ENCODE measurements around the gene PCDHA9.
"Not testable (repeated sequence)": the region's sequence is repeated elsewhere in the genome, so short reads cannot be mapped to it uniquely, and the experiment has no call there.

The PCDHA9 gene

GRCh38 chr5:140833993-140834392, 14.2 kb upstream of the PCDHA9 start, which contains the start of gene PCDHA7:
PCDHA7 (plus strand) TSS chr5:140834269; CDS start chr5:140834384, 115 bp downstream.
- DNase-seq (ENCODE audit: low spot score), result no peak
- in situ Hi-C loops (cut with MboI; ENCODE audit: low pct_unique_long_range_greater_than_20kb, low sequenced_read_pairs, unreplicated experiment), result no loop called here

GRCh38 chr5:140834439-140835008, 13.7 kb upstream of the PCDHA9 start:
- in situ Hi-C loops (cut with MboI; ENCODE audit: low pct_unique_long_range_greater_than_20kb, low sequenced_read_pairs, unreplicated experiment); DNase-seq (ENCODE audit: low spot score): not testable (repeated sequence)

More at GRCh38 chr5:140833993-140834392, 14.2 kb upstream of the PCDHA9 start, which contains the start of gene PCDHA7:
- peak; percentile 16 for TF ChIP-seq CTCF (IDR thresholded peaks at IDR 0.05; ENCODE audit: extremely low read depth, insufficient read depth, missing control alignments)

- DNase-seq (ENCODE audit: low spot score), result no peak
- no peak for TF ChIP-seq CTCF (IDR thresholded peaks at IDR 0.05; ENCODE audit: extremely low read depth, insufficient read depth, missing control alignments)
- in situ Hi-C loops (cut with MboI; ENCODE audit: low pct_unique_long_range_greater_than_20kb, low sequenced_read_pairs, unreplicated experiment), result no loop called here
These were observed 12.3 kb upstream of the PCDHA9 start for GRCh38 chr5:140835622-140836510.

GRCh38 chr5:140840978-140841962, 6.9 kb upstream of the PCDHA9 start, which contains the start of gene PCDHA8:
PCDHA8 (plus strand) TSS chr5:140841187; CDS start chr5:140841322, 135 bp downstream.
- TF ChIP-seq CTCF (IDR thresholded peaks at IDR 0.05; ENCODE audit: extremely low read depth, insufficient read depth, missing control alignments), result peak; percentile 7
- DNase-seq (ENCODE audit: low spot score), result no peak
- in situ Hi-C loops (cut with MboI; ENCODE audit: low pct_unique_long_range_greater_than_20kb, low sequenced_read_pairs, unreplicated experiment), result no loop called here

GRCh38 chr5:140842798-140843733, 5.1 kb upstream of the PCDHA9 start:
- in situ Hi-C loops (cut with MboI; ENCODE audit: low pct_unique_long_range_greater_than_20kb, low sequenced_read_pairs, unreplicated experiment), result no loop called here
- DNase-seq (ENCODE audit: low spot score), result no peak
- TF ChIP-seq CTCF (IDR thresholded peaks at IDR 0.05; ENCODE audit: extremely low read depth, insufficient read depth, missing control alignments), result no peak

GRCh38 chr5:140849831-140850634, 1.9 kb downstream of the PCDHA9 start:
- in situ Hi-C loops (cut with MboI; ENCODE audit: low pct_unique_long_range_greater_than_20kb, low sequenced_read_pairs, unreplicated experiment); DNase-seq (ENCODE audit: low spot score): not testable (repeated sequence)

Data from GM13977 (cell line).